GM18526 (cell line): ENCODE results near the gene KDR.

ENCODE experiments used
- POLR2A ChIP-seq: IDR thresholded peaks from 3 replicates; pipeline ENCODE4 v1.6.1; 2011; ENCODE audit not compliant: insufficient read length; ENCODE audit errors: extremely low read depth

The KDR gene

DNA sequence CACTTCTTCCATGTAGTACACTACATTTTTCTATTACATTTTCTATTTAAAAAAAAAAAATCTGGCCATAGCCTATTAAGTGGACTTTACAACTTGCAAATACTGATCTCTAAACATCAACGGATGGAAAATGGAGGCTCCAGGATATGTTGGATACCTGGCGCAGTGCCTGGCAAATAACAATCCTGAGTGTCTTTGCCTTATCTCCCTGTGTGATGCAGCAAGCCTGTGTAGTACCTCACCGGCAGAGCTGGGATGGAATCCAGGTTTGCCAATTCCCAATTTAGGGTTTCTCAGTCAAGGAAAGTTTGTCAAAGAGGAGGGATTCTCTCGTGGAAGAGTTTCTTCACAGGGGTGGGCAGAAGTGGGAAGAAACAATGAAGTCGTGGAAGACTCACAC lies 93.2 kb downstream of the KDR start:
- no peak for TF ChIP-seq POLR2A

DNA sequence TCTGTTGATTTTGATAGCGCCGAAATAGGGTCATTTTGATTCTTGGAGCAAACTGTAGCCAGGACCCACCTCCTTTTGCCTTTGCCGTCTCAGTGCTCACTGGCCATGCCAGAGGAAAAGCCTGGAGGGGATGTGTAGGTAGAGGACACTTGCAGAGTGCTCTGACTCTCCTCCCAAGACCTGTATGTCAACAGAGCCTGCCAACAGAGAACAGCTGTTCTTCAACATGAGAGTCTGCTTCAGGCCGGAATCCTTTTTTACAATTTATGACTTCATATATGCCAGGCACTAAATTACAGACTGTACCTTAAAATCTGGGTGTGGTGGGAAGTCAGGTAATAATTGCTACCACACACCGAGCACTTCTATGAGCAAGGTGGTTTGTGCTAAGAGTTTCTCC lies 94.2 kb downstream of the KDR start:
- TF ChIP-seq POLR2A: no peak

DNA sequence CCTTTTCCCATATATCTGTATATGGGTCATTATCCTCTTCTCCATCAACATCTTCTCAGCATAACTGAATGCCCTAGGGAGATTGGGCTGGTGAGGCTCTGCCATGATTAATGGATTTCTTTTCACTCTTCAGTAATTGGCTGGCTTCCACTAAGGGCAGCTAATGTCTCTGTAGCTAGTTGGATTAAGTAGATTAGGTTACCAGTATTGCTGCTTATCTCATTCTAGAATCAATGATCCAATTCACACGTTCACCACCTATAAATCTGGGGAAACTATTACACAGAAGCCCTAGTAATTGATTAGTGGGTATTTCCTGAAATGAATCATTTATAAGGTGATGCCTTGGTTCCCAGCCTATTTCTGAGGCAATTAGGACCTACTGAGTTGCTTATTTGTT lies 94.8 kb downstream of the KDR start:
- TF ChIP-seq POLR2A: no peak

DNA sequence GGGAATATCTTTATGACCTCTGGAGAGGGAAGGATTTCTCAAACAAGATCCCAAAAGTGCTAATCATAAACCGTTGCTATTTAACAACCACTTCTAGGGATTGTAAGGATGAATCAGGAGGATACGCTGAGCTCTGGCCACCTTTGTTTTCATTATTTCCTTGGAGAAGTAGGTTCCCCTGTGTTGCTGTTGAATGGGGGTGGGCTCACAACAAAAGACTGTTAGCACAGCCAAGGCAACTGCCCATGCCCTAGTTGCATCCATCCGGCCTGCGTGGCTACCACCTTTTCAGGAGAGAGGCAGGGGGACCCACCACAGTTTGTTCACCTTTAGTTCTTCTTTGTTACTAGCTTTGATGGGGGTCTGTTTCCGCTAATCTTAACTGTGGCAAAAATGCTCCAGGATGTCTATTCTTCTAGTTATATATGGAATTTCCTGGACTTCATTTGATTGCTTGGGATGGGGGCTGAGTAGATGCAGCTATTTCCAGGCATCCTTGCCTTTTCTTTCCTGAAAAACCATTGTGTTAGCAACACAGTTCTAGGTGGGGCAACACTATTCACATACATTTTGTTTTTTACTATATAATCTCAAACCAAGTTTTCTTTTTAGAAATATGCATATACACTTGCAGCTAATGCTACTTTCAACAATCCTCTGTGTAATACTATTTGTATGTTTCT lies 95.4 kb downstream of the KDR start:
- TF ChIP-seq POLR2A: no peak

DNA sequence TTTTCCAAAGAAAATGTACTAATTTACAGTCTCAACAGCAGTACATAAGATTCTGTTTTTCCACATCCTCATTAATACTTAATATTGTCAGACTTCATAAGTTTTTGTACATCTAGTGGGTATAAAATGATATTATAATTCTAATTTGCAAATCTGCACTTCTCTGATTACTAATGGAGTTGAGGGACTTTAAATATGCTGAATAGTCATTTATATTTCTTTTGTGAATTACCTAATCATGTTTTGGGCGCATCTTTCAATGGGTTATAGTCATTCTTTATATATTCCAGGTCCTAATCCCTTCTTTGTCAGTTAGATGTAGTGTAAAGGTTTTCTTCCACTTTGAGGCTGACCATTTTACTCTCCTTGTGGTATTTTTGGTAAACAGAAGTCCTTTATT lies 96.1 kb downstream of the KDR start:
- no peak for TF ChIP-seq POLR2A
